GM19397 (cell line): ENCODE measurements around the gene RPGR.

ENCODE experiments used
- ATAC-seq: cut with Tn5 transposase; IDR thresholded peaks from one replicate; pipeline ENCODE4 v1.9.1; 2021; ENCODE audit warnings: mild to moderate bottlenecking, moderate library complexity; ENCODE audit not compliant: unreplicated experiment

RPGR gene

GRCh38 chrX:38262715-38263620 lies 64.3 kb downstream of the RPGR start:
- ATAC-seq = no peak

DNA sequence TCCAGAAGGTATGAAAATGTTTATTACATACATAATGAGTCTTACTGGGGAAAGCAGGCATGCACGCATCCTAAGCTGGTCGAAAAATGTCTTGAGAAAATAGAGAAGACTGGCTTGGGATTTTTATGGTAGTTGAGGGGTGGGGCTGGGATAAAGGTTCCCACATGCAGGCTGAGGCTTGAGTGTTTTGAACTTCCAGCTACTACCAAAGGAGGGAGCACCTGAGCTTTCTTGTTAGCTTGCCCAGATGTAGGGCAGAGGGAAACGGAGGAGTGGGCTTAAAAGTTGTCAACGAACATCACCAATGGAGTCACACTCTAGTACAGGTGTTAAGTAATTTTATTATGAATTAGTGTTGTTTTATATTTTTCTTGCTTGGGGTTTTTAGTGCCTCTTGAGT lies 67.1 kb downstream of the RPGR start:
- ATAC-seq = no peak

GRCh38 chrX:38256019-38256418 lies 71.3 kb downstream of the RPGR start:
- ATAC-seq = no peak

- no peak for ATAC-seq
Measured at GRCh38 chrX:38249965-38250364, 77.3 kb downstream of the RPGR start.

DNA sequence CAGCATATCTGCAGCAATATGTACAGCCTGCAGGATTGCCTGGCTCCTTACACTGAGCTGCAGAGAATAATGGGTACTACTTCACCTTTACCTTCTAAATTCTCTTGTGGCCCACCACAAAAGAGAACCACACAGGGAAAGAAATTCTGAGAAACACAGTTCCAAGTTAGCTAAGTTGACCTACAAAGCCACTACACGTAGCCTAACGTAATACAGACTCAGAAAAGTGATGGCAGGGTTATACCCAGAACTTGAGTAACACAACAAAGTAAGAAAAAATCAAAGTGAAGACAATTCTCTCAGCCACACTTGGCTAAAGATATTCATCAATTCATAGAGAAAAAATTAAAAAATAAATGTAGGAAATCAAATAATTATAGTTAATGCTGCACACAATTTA lies 80.3 kb downstream of the RPGR start:
- ATAC-seq = no peak

DNA sequence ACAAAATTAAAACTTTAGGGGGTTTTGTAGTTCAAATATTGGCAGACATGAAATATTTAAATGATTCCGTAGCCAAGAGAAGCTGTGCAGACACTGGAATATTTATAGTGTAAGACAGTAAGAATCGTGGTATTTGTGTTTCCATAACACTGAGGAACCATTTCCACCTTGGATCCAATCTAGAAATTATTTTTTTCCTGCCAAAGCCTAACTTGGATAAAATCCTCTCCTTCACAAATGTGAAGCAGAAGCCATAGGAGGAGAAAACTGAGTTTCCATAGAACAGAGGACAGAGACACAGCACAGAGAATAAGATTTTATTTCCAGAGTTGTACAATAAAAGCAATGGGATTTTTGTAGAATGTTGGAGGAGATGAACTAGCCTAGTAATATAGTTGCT lies 86.8 kb downstream of the RPGR start:
- ATAC-seq = no peak

DNA sequence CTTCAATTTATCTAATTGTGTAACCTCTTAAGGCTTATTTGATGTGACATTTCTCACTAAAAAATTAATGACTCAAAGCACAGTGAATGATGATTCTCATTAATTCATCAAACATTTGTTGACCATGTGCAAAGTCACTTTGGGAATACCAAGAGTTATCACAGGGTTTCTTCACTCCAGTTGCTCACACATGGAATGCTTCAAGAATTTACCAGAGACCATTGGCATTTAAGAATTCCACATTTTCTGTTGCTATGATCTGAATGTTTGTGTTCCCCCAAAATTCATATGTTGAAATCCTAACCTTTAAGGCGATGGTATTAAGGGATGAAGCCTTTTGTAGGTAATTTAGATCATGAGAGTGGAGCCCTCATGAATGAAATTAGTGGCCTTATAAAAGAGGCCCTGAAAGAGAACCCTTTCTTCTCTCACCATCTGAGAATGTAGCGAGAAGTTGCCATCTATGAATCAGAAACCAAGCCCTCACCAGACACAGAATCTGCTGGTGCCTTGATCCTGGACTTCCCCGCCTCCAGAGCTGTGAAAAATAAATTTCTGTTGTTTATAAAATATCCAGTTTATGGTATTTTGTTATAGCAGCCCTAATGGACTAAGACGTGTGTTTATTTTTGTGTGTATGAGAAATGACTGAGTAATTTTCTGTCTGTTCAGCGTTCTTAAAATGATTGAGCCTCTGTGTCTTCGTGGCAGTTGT lies 90.3 kb downstream of the RPGR start:
- no peak for ATAC-seq

DNA sequence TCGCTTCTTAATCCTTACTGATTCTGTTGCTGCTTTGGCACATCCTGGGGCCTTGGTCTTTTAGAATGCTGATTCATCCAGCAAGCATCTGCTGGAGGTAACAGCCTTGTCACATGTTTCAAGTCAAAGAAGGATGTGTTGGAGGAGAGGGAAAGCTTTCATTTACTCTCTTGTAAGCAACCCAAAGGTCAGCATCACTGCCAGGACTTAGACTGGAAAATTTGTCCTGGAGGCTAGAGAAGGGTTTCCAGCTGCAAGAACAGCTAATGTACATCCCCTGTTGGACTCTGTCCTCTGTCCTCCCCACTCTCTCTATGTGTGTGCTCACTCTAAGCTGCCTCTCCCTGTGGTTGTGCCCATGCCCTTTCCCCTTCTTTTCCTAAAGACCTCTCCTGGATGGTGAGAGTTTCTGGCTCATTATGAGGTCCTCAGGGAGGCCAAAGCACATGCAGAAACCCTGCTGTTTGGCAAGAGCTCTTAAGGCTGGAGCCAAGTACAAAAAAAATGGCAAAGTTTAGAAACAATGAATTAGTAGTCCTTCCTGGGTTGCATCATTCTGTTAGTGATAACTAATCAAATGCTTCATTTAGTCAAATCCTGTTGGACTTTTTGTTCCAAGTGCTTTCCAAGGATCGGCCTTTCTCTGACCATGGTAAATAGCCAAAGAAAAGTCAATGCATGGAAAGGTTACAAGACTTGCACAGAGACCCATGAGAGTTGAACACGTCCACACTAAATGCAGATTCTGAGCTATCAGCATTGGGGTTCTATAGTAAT lies 93.2 kb downstream of the RPGR start:
- ATAC-seq = no peak

GRCh38 chrX:38232079-38232686 lies 95.1 kb downstream of the RPGR start:
- no peak for ATAC-seq

DNA sequence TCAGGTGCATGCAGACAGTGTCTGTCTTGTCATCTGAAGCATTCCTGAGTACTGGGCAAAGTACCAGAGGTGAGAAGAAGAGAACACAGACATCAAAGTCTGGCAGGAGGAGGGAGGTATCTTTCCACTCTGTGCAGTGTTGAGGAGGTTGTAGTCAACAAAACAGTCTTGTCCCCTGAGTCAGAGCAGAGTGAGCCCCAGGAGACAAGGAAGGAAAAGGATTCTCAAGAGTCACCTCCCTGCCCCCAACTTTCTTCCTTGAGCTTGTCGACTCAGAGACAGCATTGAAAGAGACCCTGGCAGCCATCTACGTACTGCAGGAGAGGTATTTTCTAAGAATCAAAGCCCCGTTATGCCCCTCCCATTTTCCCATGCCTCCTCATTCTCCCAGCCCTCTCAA lies 102.2 kb downstream of the RPGR start:
- no peak for ATAC-seq

GRCh38 chrX:38224160-38224559 lies 103.1 kb downstream of the RPGR start:
- ATAC-seq = no peak

DNA sequence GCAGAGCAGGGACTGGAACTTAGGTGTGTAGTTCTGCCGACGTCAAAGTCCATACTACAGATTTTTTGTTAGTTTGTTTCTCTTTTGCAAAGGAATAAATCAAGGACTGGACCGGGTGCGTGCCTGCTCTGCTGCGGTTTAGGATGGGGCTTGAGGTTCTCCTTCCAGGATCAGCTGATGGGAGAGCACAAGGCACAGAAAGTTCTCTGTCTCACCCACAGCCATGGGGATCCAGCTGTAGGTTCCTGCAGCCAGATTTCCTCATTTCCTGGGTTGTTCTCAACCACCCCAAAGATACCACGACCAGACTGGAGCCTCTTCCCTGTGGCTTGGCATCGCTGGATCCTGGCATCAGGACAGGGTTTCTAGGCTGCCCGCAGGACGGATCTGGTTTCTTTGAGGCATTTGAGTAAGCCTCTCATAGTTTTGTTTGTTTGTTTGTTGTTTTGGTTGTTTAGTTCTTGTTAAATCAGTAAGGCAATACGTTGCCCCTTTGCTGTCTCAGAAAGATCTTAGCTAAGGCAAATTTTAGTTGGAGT lies 105.8 kb downstream of the RPGR start:
- no peak for ATAC-seq

- no peak for ATAC-seq
Measured at GRCh38 chrX:38220415-38221390, 106.6 kb downstream of the RPGR start, which contains the start of gene SRPX. TSS of gene SRPX (minus strand) at chrX:38220871. CDS start at chrX:38220792, 79 bp downstream.

GRCh38 chrX:38220024-38220414 lies 107.3 kb downstream of the RPGR start:
- ATAC-seq = no peak
